Measurements from ENCODE around the gene TCHHL1. TPM values are rescaled to one million over a fixed set of nuclear protein-coding genes. Genes with fewer than 3 reads are reported as not detected.
"Not testable (repeated sequence)": the region's sequence is repeated elsewhere in the genome, so short reads cannot be mapped to it uniquely, and the experiment has no call there.

TCHHL1 gene
- total and polyA plus RNA-seq, 2 of the 13 experiments (the other 11 are each of a cell fraction or from before 2014, with no cell fraction given), result not detected

DNA sequence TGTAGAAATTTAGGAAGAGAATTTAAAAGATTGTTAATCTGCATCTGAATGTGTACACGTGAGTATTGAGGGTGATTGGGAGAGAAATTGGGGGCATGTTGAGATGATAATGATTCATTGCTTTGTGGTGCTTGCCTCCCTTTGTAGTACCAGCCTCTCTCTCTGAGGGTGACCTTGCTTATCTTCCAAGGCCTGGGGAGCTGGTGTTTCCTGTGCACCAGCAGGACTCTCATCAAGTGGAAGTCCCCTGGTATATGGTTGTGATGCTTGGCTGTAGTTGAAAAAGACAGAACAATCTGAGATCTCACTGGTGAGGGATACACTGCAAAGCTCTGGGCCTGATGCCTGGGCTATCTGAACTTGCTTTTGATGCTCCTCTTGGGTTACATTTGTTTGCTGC, 4.0 kb downstream of the TCHHL1 start:
- ChIA-PET POLR2A (no interaction called here), CTCF (ENCODE audit: low intra/inter-chr PET ratio, low total read pairs) (no interaction called here)
- intact Hi-C loops (cut with micrococcal nuclease; ENCODE audit: unreplicated experiment), result no loop called here
- H3K9me3 ChIP-seq (ENCODE audit: low read length), result no peaks in the 10 kb centered on the region
- H3K4me3 ChIP-seq (replicated peaks in 1 of 3; ENCODE audit: insufficient read depth in 1 of 3, low read depth in 2 of 3, low read length in 3 of 3), result no peak overlapping the region
- BruUV-seq (replicated peaks), result no TSS peak
- no peaks in the 10 kb centered on the region for H3K27me3 ChIP-seq (ENCODE audit: control insufficient read depth in 1 of 2, insufficient read depth in 2 of 2, low read length in 2 of 2)
- TF ChIP-seq ARNTL (CRISPR knock-in tag; IDR thresholded peaks at IDR 0.05) (no peak), REXO4 (CRISPR knock-in tag; IDR thresholded peaks at IDR 0.05; ENCODE audit: borderline replicate concordance) (no peak), NR2C2 (CRISPR knock-in tag; IDR thresholded peaks at IDR 0.05; ENCODE audit: borderline replicate concordance) (no peak), ZNF550 (CRISPR knock-in tag; IDR thresholded peaks at IDR 0.05; ENCODE audit: borderline replicate concordance) (no peak), EZH2 (conservative IDR thresholded peaks at IDR 0.05; ENCODE audit: low read depth, low read length) (no peak), YEATS2 (CRISPR knock-in tag; IDR thresholded peaks at IDR 0.05; ENCODE audit: borderline replicate concordance) (no peak), ZNF772 (CRISPR knock-in tag; IDR thresholded peaks at IDR 0.05) (no peak), ZNF780A (CRISPR knock-in tag; IDR thresholded peaks at IDR 0.05) (no peak), MAFK (conservative IDR thresholded peaks at IDR 0.05 in 1 of 2, IDR thresholded peaks at IDR 0.05 in 1 of 2; ENCODE audit: low read length in 2 of 2) (no peak), EHMT2 (IDR thresholded peaks at IDR 0.05; ENCODE audit: borderline replicate concordance, low read depth, low read length) (no peak), JUN (CRISPR knock-in tag; IDR thresholded peaks at IDR 0.05) (no peak), POGZ (CRISPR knock-in tag; IDR thresholded peaks at IDR 0.05) (no peak)
- TF ChIP-seq, protein P1, sequence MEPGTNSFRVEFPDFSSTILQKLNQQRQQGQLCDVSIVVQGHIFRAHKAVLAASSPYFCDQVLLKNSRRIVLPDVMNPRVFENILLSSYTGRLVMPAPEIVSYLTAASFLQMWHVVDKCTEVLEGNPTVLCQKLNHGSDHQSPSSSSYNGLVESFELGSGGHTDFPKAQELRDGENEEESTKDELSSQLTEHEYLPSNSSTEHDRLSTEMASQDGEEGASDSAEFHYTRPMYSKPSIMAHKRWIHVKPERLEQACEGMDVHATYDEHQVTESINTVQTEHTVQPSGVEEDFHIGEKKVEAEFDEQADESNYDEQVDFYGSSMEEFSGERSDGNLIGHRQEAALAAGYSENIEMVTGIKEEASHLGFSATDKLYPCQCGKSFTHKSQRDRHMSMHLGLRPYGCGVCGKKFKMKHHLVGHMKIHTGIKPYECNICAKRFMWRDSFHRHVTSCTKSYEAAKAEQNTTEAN (CRISPR knock-in tag; conservative IDR thresholded peaks at IDR 0.05), result no peak
- TF ChIP-seq, protein P2, sequence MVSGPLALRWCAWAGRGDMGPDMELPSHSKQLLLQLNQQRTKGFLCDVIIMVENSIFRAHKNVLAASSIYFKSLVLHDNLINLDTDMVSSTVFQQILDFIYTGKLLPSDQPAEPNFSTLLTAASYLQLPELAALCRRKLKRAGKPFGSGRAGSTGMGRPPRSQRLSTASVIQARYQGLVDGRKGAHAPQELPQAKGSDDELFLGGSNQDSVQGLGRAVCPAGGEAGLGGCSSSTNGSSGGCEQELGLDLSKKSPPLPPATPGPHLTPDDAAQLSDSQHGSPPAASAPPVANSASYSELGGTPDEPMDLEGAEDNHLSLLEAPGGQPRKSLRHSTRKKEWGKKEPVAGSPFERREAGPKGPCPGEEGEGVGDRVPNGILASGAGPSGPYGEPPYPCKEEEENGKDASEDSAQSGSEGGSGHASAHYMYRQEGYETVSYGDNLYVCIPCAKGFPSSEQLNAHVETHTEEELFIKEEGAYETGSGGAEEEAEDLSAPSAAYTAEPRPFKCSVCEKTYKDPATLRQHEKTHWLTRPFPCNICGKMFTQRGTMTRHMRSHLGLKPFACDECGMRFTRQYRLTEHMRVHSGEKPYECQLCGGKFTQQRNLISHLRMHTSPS (CRISPR knock-in tag; IDR thresholded peaks at IDR 0.05; ENCODE audit: low read depth), result no peak
- H3K36me3 ChIP-seq (replicated peaks in 1 of 2; ENCODE audit: control insufficient read depth in 1 of 2, insufficient read depth in 2 of 2, low read length in 2 of 2), result no peaks in the 10 kb centered on the region
- no peaks in the 10 kb centered on the region for H3K4me1 ChIP-seq (ENCODE audit: insufficient read depth, low read length)
- WGBS (ENCODE audit: low lambda C conversion rate), result 6% methylated on average over 1 of the region's 1 CpG
- no peaks in the 10 kb centered on the region for H3K79me2 ChIP-seq (ENCODE audit: insufficient read depth, low read length)
- H4K20me1 ChIP-seq (ENCODE audit: insufficient read depth, low read length), result no peaks in the 10 kb centered on the region
- FAIRE-seq (no peak), ATAC-seq (no peak), DNase-seq (ENCODE audit: low spot score) (no peak)
- in situ Hi-C loops (cut with HindIII; ENCODE audit: extremely low pct_ligation_motif_present, low pct_unique_long_range_greater_than_20kb), result no loop called here
- no peak overlapping the region for H3K9ac ChIP-seq (ENCODE audit: insufficient read depth, low read depth, low read length)
- no peak overlapping the region for H2AFZ ChIP-seq (ENCODE audit: low read length)
- no peak overlapping the region for H3K27ac ChIP-seq (ENCODE audit: extremely low read length, insufficient read depth, low read length)
- H3K4me2 ChIP-seq (ENCODE audit: low read depth, low read length), result no peak overlapping the region

DNA sequence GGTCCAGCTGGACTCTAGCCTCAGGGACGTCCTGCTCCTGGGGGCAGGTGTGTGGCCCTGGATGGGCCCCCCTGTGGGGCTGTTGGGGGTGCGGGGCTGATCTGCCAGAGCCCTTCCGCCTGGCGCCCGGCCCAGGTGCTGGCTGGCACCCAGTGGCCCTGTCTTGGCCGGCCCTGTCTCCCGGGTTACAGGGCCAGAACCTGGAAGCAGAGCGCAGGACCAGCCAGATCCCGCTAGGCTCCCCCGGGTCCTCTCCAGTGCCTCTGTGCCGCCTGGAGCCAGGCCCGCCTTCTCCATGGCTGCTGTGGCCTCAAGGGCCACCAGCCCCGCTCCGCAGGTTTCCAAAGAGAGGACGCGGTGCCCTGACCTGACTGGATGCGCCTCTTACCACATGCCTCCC, 7.8 kb downstream of the TCHHL1 start:
- H3K36me3 ChIP-seq (replicated peaks in 1 of 2; ENCODE audit: control insufficient read depth in 1 of 2, insufficient read depth in 2 of 2, low read length in 2 of 2); H3K4me2 ChIP-seq (ENCODE audit: low read depth, low read length); BruUV-seq (replicated peaks); FAIRE-seq; ATAC-seq; H3K4me3 ChIP-seq (replicated peaks in 1 of 3; ENCODE audit: insufficient read depth in 1 of 3, low read depth in 2 of 3, low read length in 3 of 3); H3K79me2 ChIP-seq (ENCODE audit: insufficient read depth, low read length); in situ Hi-C loops (cut with HindIII; ENCODE audit: extremely low pct_ligation_motif_present, low pct_unique_long_range_greater_than_20kb); DNase-seq (ENCODE audit: low spot score); H3K9ac ChIP-seq (ENCODE audit: insufficient read depth, low read depth, low read length); H3K27ac ChIP-seq (ENCODE audit: extremely low read length, insufficient read depth, low read length); H3K4me1 ChIP-seq (ENCODE audit: insufficient read depth, low read length); CTCF ChIA-PET (ENCODE audit: low intra/inter-chr PET ratio, low total read pairs); H2AFZ ChIP-seq (ENCODE audit: low read length); POLR2A ChIA-PET; intact Hi-C loops (cut with micrococcal nuclease; ENCODE audit: unreplicated experiment); H4K20me1 ChIP-seq (ENCODE audit: insufficient read depth, low read length); H3K9me3 ChIP-seq (ENCODE audit: low read length); H3K27me3 ChIP-seq (ENCODE audit: control insufficient read depth in 1 of 2, insufficient read depth in 2 of 2, low read length in 2 of 2): not testable (repeated sequence)
- 100% methylated on average over 4 of the region's 17 CpGs for WGBS (ENCODE audit: low lambda C conversion rate)

Measured in HepG2 (cell line).